Gastrocnemius medialis (tissue), 4 donors: ENCODE data around the gene EEF1G. TPM values are rescaled to one million over a fixed set of nuclear protein-coding genes. Genes with fewer than 3 reads are reported as not detected.

ENCODE experiments used
- ATAC-seq, 2 donors: fragments of 150-250 bp; one replicate each; pipeline ENCODE4 v1.9.1; 2016
- DNase-seq, 2 donors: peaks; one replicate each; pipeline ENCODE4 v3.0.0-alpha.2; 2019
- H3K27ac ChIP-seq, 4 donors: fragments of 200-600 bp; sonication (generic); 1 replicate in 1 of 4; 2 replicates in 3 of 4; pipeline ENCODE4 v1.5.1; 2016 to 2018; ENCODE audit warnings: mild to moderate bottlenecking in 2 of 4, moderate library complexity in 1 of 4
- H3K27me3 ChIP-seq, 3 donors: fragments of 200-600 bp; sonication (generic) in 2 of 3; 1 replicate in 1 of 3; 2 replicates in 2 of 3; pipeline versions ENCODE4 v1.5.1 to v1.6.0; 2016 to 2019; ENCODE audit warnings: mild to moderate bottlenecking in 1 of 3, moderate library complexity in 1 of 3
- H3K36me3 ChIP-seq, 2 donors: fragments of 200-600 bp; sonication (generic) in 1 of 2; one replicate each; pipeline ENCODE4 v1.5.1; 2017 to 2018
- H3K4me1 ChIP-seq, 2 donors: fragments of 200-600 bp; sonication (generic) in 1 of 2; one replicate each; pipeline ENCODE4 v1.5.1; 2016 to 2017; ENCODE audit warnings: mild to moderate bottlenecking in 2 of 2
- H3K4me3 ChIP-seq, 4 donors: fragments of 200-600 bp; sonication (generic) in 3 of 4; 1 replicate in 1 of 4; 2 replicates in 3 of 4; pipeline ENCODE4 v1.5.1; 2016 to 2019; ENCODE audit warnings: mild to moderate bottlenecking in 2 of 4
- H3K9me3 ChIP-seq, 3 donors: fragments of 200-600 bp; sonication (generic) in 2 of 3; 1 replicate in 1 of 3; 2 replicates in 2 of 3; pipeline ENCODE4 v1.5.1; 2016 to 2019
- CTCF ChIP-seq, 5 experiments: fragments of 450-650 bp in 3 of 5; fragments of 200-600 bp in 2 of 5; sonication (generic) in 2 of 5; IDR thresholded peaks in 4 of 5; conservative IDR thresholded peaks in 1 of 5; 1 replicate in 4 of 5; 2 replicates in 1 of 5; pipeline ENCODE4 v1.5.1; 2016 to 2019; ENCODE audit warnings: antibody characterized with exemption in 5 of 5, mild to moderate bottlenecking in 3 of 5, moderate library complexity in 3 of 5
- POLR2A ChIP-seq, 2 donors: fragments of 450-650 bp; IDR thresholded peaks; one replicate each; pipeline ENCODE4 v1.6.1; 2017; ENCODE audit warnings: antibody characterized with exemption in 2 of 2, mild to moderate bottlenecking in 2 of 2, moderate library complexity in 2 of 2
- in situ Hi-C, 4 donors: fragments of 200-750 bp; cut with MboI; loops; one replicate each; pipeline versions ENCODE4 v1.15.0 to v1.8.0; 2017; ENCODE audit warnings: low sequenced_read_pairs in 4 of 4
- intact Hi-C: fragments of 100-400 bp; cut with DNase I; formaldehyde crosslinking; loops from one replicate; pipeline ENCODE4 v1.15.1; 2023; ENCODE audit warnings: low total_unique reads
- total RNA-seq, 4 donors: library from RNA; depleted of rRNA; stranded (reverse); fragments of >200 nt; gene quantifications; one replicate each; pipeline versions ENCODE4 v1.1.0 to v1.2.3, GENCODE V29; 2016

Gene EEF1G
- total RNA-seq, 4 donors from 2014 or later, result 1,797 to 2,946 (median 1,897) TPM

DNA sequence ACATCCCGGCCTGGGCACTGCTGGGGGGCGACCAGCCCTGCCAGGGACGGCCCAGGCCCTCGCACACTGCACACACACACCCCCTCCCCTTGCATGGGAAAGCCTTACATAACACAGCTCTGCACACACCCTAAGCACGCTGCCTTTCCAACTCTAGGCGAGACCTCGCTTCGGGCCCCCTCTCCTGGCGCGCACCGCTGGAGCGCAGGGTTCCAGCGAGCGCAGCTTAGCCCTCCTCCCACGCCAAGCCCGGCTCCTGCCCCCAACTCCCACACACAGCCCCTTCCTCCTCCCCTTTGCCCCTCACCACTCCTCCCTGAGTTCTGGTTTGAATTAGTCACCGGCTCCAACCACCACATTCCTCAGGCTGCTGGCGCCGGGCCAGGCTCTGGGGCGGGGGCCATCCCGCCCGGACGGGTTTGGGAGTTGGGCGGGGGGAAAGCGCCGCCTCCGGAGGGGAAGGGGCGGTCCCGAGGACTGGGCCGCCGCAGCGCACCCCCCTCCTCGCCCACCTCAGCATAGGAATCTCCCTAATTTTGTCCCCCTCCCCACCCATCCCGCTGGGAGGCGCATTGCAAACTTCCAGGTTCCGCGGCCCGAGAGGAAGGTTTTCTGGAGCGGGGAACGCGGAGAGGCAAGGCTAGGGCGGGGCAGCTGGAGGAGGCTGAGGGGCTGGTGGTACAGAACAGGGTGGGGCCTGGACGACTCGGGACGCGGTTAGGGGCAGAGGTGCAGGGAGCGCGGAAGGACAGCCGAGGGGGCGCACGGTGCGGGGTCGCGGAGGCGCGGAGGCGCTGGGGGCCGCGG lies 28.1 kb downstream of the EEF1G start:
- in situ Hi-C loops, result loop anchor here in 1 of 4 donors (25.0 kb wide), 1 partner anchor 133 kb away; the partner anchor contains the start of gene SCGB1A1

DNA sequence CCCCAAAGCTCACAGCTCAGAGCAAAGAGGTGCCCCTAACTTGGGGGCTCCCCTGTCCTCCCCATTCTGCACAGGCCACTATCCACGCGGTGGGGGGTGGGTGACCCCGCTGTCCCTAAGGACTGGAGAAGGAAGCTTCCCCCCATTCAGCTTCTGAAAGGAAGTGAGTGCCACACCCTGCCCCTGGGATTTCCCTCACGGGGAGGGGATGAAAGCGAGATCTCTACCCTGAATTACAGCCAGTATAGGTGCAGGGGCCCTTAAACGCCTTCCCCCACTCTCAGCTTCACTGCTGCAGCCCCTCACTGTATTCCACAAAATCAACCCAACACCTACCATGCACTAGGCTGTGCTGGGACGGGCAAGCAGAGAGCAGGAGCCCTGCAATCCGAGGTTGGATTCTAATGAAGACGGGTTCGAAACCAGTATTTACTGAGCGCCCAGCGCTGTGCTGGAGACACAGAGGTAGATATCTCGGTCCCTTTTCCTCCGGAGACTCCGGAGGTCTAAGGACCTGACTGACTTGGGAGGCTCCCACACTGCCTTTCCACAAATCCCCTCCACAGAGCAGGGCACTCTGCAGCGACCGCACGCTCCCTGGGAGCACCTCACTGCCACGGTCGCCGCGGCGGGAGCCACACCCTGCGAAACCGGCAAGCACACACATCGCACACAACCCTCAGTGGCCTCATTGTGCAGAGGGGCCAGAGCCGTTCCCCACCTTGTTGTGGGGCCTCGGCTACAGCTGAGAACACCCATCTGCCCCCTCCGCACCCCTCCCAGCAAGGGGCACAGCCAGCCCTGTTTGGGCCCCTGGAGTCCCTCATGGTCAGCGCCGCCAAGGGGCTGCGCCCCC lies 28.9 kb downstream of the EEF1G start:
- peaks cover 64 to 65% of the 10 kb centered on the region in 2 donors for H3K4me1 ChIP-seq
- no peaks in the 10 kb centered on the region for H3K36me3 ChIP-seq
- no peaks in the 10 kb centered on the region for H3K27me3 ChIP-seq
- H3K9me3 ChIP-seq, result no peaks in the 10 kb centered on the region
- intact Hi-C loops (loop anchor here (5.0 kb wide), 2 partner anchors 57 to 297 kb away; partner anchors contain the start of gene MTA2), in situ Hi-C loops (loop anchor here in 1 of 4 donors (25.0 kb wide), 1 partner anchor 133 kb away; the partner anchor contains the start of gene SCGB1A1)
- DNase-seq, result peak in 1 of 2 donors; percentile 38
- no peak for TF ChIP-seq CTCF (IDR thresholded peaks at IDR 0.05 in 4 of 5, conservative IDR thresholded peaks at IDR 0.05 in 1 of 5)
- no peak for TF ChIP-seq POLR2A (IDR thresholded peaks at IDR 0.05)
- peak overlapping the region; percentile 97 to 100 (median 100) for H3K27ac ChIP-seq
- H3K4me3 ChIP-seq, result peak overlapping the region; percentile 76 to 95 (median 90)
- no peak for ATAC-seq

More for the DNA sequence above, 28.1 kb downstream of the EEF1G start:
- Histone ChIP-seq H3K4me3 (peak overlapping the region; percentile 76 to 95 (median 90)), H3K27me3 (no peaks in the 10 kb centered on the region), H3K36me3 (no peaks in the 10 kb centered on the region), H3K27ac (peak overlapping the region; percentile 97 to 100 (median 100)), H3K4me1 (peaks cover 61 to 63% of the 10 kb centered on the region in 2 donors), H3K9me3 (no peaks in the 10 kb centered on the region)
- DNase-seq (peak; percentile 87 to 91), ATAC-seq (peak; percentile 37 to 40)
- intact Hi-C loops, result loop anchor here (1.0 to 5.0 kb wide), 2 partner anchors 15 to 297 kb away; no protein-coding TSS in a partner anchor
- peak in 1 of 5 experiments; percentile 29 for TF ChIP-seq CTCF (IDR thresholded peaks at IDR 0.05 in 4 of 5, conservative IDR thresholded peaks at IDR 0.05 in 1 of 5)
- TF ChIP-seq POLR2A (IDR thresholded peaks at IDR 0.05), result peak; percentile 47 to 48

DNA sequence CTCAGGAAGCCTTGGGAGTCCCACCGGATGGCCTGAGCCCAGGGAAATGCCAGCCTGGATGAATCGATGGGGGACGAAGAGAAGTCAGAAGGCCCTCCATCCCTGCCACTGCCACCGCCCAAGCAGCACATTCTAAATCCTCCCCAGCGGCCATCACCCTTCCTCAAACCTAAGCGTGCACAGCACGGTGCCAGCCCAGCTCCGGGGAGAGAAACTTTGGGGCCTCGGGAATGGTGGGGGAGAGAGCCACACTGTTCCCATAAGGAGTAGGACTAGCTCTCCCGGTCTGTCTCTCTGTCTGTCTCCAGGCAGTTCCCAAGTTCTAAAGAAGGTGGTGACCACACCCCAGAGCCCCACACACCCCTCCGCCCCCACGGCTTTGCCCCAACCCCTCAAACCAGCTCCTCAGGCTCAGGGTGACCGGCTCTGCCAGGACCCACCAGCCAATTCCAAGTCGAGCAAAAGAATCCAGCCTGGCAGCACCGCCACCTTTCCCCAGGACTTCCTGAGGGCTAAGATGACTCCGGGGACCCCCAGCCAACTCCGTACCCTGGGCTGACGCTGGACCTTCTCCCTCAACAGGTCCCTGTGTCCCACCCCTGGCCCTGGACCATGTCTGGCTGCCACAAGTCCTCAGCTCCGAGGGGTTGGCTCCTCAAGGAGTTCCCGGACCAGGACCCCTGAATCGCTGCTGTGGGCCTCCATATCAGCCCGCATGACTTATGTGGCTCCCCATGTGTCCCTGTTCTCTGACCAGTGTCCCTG lies 29.8 kb downstream of the EEF1G start:
- Histone ChIP-seq H3K27me3 (no peaks in the 10 kb centered on the region), H3K4me3 (peak overlapping the region; percentile 76 to 95 (median 90)), H3K9me3 (no peaks in the 10 kb centered on the region), H3K27ac (peak overlapping the region; percentile 97 to 100 (median 100)), H3K36me3 (no peaks in the 10 kb centered on the region), H3K4me1 (peaks cover 62 to 65% of the 10 kb centered on the region in 2 donors)
- in situ Hi-C loops, result loop anchor here in 1 of 4 donors (25.0 kb wide), 1 partner anchor 132 kb away; the partner anchor contains the start of gene SCGB1A1
- TF ChIP-seq CTCF (IDR thresholded peaks at IDR 0.05 in 4 of 5, conservative IDR thresholded peaks at IDR 0.05 in 1 of 5), result no peak
- peak in 1 of 2 donors; percentile 1 for TF ChIP-seq POLR2A (IDR thresholded peaks at IDR 0.05)
- DNase-seq, result peak in 1 of 2 donors; percentile 41
- no peak for ATAC-seq
- intact Hi-C loops, result loop anchor here (2.0 to 5.0 kb wide), 3 partner anchors 58 to 149 kb away; partner anchors contain the start of gene MTA2
